ENCODE results near the gene OR52B2.

GRCh38 chr11:6191742-6192141, 21.6 kb upstream of the OR52B2 start:
- TF ChIP-seq CTCF (IDR thresholded peaks at IDR 0.05) (no peak), IRF2 (CRISPR knock-in tag; IDR thresholded peaks at IDR 0.05; ENCODE audit: borderline replicate concordance, low read depth) (no peak), USF2 (CRISPR knock-in tag; IDR thresholded peaks at IDR 0.05) (no peak)

Measured in WTC11 (cell line).